ENCODE results near the gene DCTN4. TPM values are rescaled to one million over a fixed set of nuclear protein-coding genes. Genes with fewer than 3 reads are reported as not detected.

DCTN4 gene
- polyA plus RNA-seq, 2 of the 4 experiments (the other 2 are of a cell fraction), result 18.7 to 38.4 TPM

GRCh38 chr5:150758531-150759333 lies at the start of gene DCTN4 (continued):
- TF ChIP-seq ZNF302 (CRISPR knock-in tag; IDR thresholded peaks at IDR 0.05) (no peak), BCL3 (IDR thresholded peaks at IDR 0.05) (peak; percentile 68), CBX2 (IDR thresholded peaks at IDR 0.05; ENCODE audit: borderline replicate concordance, low read depth) (no peak)
- TF ChIP-seq, protein P1, sequence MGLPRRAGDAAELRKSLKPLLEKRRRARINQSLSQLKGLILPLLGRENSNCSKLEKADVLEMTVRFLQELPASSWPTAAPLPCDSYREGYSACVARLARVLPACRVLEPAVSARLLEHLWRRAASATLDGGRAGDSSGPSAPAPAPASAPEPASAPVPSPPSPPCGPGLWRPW (IDR thresholded peaks at IDR 0.05), result no peak

- Histone ChIP-seq H3K9me3 (peaks cover 12% of the 10 kb centered on the region; the same call in 2 of the 3 replicates), H3K4me3 (no peak overlapping the region), H3K4me2 (no peak overlapping the region), H3K4me1 (no peaks in the 10 kb centered on the region), H3K27ac (no peak overlapping the region)
- ATAC-seq (no peak), FAIRE-seq (no peak), DNase-seq (ENCODE audit: low read depth in 1 of 2, low spot score in 1 of 2) (no peak)
- POLR2A ChIA-PET, result no interaction called here
- CTCF ChIA-PET, result interaction anchor here (0.7 kb wide), 1 partner anchor 113 kb away, joined by 3 read pairs; no protein-coding TSS in a partner anchor
- WGBS (ENCODE audit: missing lambda C conversion rate), result 25% methylated on average over 6 of the region's 6 CpGs
- TF ChIP-seq POLR2A (IDR thresholded peaks at IDR 0.05; ENCODE audit: low read length), result no peak
- no peak for TF ChIP-seq EHMT2 (IDR thresholded peaks at IDR 0.05; ENCODE audit: low read depth)
- TF ChIP-seq, protein P2, sequence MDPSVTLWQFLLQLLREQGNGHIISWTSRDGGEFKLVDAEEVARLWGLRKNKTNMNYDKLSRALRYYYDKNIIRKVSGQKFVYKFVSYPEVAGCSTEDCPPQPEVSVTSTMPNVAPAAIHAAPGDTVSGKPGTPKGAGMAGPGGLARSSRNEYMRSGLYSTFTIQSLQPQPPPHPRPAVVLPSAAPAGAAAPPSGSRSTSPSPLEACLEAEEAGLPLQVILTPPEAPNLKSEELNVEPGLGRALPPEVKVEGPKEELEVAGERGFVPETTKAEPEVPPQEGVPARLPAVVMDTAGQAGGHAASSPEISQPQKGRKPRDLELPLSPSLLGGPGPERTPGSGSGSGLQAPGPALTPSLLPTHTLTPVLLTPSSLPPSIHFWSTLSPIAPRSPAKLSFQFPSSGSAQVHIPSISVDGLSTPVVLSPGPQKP (IDR thresholded peaks at IDR 0.05; ENCODE audit: low read depth, low read length), result no peak
- no peak for TF ChIP-seq HOXA7 (CRISPR knock-in tag; IDR thresholded peaks at IDR 0.05)
- TF ChIP-seq FOSL2 (IDR thresholded peaks at IDR 0.05), result no peak
- no peak for TF ChIP-seq FOSL2 (CRISPR knock-in tag; IDR thresholded peaks at IDR 0.05)
- TF ChIP-seq RNF2 (IDR thresholded peaks at IDR 0.05; ENCODE audit: borderline replicate concordance, low read depth), result no peak
- no peak for TF ChIP-seq HMGXB4 (CRISPR knock-in tag; IDR thresholded peaks at IDR 0.05; ENCODE audit: borderline replicate concordance)
- TF ChIP-seq BCL3 (IDR thresholded peaks at IDR 0.05), result no peak
- no peak for TF ChIP-seq ZFP36 (IDR thresholded peaks at IDR 0.05; ENCODE audit: borderline replicate concordance, partially characterized antibody)
- TF ChIP-seq EHF (CRISPR knock-in tag; IDR thresholded peaks at IDR 0.05), result no peak
- no peak for TF ChIP-seq JUNB (IDR thresholded peaks at IDR 0.05)
- no peak for TF ChIP-seq KDM1A (IDR thresholded peaks at IDR 0.05; ENCODE audit: low read depth)
- no peak for TF ChIP-seq HOXB5 (CRISPR knock-in tag; IDR thresholded peaks at IDR 0.05)
- TF ChIP-seq CBX2 (IDR thresholded peaks at IDR 0.05; ENCODE audit: borderline replicate concordance, low read depth), result no peak
- TF ChIP-seq CBX8 (IDR thresholded peaks at IDR 0.05), result no peak
- TF ChIP-seq POLR2AphosphoS2 (conservative IDR thresholded peaks at IDR 0.05; ENCODE audit: low read length), result no peak
- no peak for TF ChIP-seq NR3C1 (IDR thresholded peaks at IDR 0.05)
- TF ChIP-seq KDM5A (IDR thresholded peaks at IDR 0.05), result no peak
- TF ChIP-seq, protein P3, sequence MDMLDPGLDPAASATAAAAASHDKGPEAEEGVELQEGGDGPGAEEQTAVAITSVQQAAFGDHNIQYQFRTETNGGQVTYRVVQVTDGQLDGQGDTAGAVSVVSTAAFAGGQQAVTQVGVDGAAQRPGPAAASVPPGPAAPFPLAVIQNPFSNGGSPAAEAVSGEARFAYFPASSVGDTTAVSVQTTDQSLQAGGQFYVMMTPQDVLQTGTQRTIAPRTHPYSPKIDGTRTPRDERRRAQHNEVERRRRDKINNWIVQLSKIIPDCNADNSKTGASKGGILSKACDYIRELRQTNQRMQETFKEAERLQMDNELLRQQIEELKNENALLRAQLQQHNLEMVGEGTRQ (IDR thresholded peaks at IDR 0.05), result no peak
- TF ChIP-seq RFX5 (IDR thresholded peaks at IDR 0.05), result no peak
These were observed 45.6 kb upstream of the DCTN4 start for GRCh38 chr5:150804388-150804787.
